GM12865 (cell line): Measurements from ENCODE around the gene NEO1.
"Not testable (repeated sequence)": the region's sequence is repeated elsewhere in the genome, so short reads cannot be mapped to it uniquely, and the experiment has no call there.

Experiments
- DNase-seq: peaks from one replicate; pipeline ENCODE4 v3.0.0; 2010; ENCODE audit warnings: low read depth
- H3K4me3 ChIP-seq: 2 replicates; pipeline ENCODE4 v1.5.1; 2011; ENCODE audit warnings: mild to moderate bottlenecking, low read depth, low read length, control low read depth
- TF ChIP-seq, protein P1 (sequence below): IDR thresholded peaks from 2 replicates; pipeline ENCODE4 v1.5.1; 2011; ENCODE audit warnings: low read length, control low read depth, low read depth, inconsistent platforms; ENCODE audit not compliant: insufficient read depth; ENCODE audit errors: missing control alignments

NEO1 gene

DNA sequence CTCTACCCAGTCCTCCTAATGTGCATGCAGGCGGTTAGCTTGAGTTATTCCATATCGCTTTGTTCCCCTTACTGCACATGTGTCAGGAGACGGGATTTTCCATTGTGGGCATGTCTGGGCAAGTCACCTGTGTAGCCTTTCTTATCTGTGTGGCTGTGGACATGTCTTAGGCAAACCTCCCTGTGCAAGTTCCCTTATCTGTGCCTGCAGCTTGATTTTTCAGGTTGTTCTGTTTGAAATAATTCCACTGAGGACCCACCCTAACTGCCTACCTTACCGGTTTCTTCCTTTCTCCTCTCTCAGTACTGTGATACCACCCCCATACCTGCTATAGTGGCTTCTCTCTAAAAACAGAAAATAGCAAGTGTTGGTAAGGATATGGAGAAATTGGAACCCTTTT lies 113.6 kb downstream of the NEO1 start:
- TF ChIP-seq, protein P1, sequence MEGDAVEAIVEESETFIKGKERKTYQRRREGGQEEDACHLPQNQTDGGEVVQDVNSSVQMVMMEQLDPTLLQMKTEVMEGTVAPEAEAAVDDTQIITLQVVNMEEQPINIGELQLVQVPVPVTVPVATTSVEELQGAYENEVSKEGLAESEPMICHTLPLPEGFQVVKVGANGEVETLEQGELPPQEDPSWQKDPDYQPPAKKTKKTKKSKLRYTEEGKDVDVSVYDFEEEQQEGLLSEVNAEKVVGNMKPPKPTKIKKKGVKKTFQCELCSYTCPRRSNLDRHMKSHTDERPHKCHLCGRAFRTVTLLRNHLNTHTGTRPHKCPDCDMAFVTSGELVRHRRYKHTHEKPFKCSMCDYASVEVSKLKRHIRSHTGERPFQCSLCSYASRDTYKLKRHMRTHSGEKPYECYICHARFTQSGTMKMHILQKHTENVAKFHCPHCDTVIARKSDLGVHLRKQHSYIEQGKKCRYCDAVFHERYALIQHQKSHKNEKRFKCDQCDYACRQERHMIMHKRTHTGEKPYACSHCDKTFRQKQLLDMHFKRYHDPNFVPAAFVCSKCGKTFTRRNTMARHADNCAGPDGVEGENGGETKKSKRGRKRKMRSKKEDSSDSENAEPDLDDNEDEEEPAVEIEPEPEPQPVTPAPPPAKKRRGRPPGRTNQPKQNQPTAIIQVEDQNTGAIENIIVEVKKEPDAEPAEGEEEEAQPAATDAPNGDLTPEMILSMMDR: no peak
- DNase-seq: no peak
- no peak overlapping the region for H3K4me3 ChIP-seq

DNA sequence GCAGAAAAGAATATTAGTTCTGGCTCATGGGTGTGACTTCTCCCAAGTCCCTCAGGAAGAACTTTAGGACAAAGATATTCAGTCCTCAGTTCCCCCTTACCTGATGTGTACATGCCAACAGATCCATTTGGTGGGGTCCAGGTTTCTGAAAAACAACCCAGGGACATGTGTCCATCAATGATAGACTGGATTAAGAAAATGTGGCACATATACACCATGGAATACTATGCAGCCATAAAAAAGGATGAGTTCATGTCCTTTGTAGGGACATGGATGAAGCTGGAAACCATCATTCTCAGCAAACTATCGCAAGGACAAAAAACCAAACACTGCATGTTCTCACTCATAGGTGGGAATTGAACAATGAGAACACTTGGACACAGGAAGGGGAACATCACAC lies 114.4 kb downstream of the NEO1 start:
- not testable (repeated sequence) for H3K4me3 ChIP-seq, DNase-seq

DNA sequence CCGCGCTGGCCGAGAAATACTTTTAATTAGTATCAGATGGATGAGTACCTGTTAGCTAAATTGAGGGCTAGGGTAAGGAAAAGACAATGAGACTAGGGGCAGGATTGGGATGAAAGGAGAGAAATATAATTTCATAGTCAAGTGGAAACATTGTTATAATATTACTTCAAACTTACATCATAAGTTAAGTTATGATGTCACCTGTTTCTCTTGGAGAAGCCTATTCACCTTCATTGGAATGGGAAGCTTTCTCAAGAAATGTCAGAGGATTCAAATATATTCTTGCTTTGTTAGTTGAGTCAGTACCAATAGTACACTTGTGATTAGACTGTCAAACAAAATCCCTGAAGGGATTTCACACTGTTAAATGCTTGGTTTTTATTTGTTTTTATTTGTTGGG lies 116.2 kb downstream of the NEO1 start:
- DNase-seq: no peak
- TF ChIP-seq, protein P1: no peak
- H3K4me3 ChIP-seq: no peak overlapping the region

DNA sequence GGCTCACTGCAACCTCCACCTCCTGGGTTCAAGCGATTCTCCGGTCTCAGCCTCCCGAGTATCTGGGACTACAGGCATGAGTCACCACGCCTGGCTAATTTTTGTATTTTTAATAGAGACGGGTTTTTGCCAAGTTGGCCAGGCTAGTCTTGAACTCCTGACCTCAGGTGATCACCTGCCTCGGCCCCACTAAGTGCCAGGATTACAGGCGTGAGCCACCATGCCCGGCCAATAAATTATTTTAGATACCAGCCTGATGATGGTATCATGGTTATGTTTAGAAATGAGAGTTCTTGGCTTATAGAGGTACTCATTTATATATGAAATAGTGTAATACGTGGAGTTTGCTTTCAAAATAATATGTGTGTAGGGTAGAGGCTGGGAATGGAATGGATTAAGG lies 119.4 kb downstream of the NEO1 start:
- no peak overlapping the region for H3K4me3 ChIP-seq
- DNase-seq: no peak
- TF ChIP-seq, protein P1: no peak

DNA sequence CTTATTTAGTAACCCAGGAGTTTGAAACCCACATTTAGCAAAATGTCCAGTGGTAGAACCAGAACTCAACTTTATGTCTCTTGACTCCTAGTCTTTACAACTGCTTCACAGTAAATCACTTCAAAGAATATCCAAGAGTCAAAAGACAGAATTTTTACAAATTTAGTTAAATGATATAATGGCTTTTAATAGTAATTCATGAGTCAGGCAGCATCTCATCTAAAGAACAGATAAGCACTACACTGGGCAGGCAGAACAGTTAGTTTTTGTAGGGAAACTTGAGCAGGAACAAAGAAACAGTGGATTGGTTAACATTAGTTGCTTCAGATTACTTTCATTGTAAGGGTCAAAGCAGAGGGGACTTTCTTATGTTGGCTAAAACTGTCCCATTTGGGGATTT lies 120.2 kb downstream of the NEO1 start:
- TF ChIP-seq, protein P1: no peak
- no peak for DNase-seq
- H3K4me3 ChIP-seq: no peak overlapping the region

DNA sequence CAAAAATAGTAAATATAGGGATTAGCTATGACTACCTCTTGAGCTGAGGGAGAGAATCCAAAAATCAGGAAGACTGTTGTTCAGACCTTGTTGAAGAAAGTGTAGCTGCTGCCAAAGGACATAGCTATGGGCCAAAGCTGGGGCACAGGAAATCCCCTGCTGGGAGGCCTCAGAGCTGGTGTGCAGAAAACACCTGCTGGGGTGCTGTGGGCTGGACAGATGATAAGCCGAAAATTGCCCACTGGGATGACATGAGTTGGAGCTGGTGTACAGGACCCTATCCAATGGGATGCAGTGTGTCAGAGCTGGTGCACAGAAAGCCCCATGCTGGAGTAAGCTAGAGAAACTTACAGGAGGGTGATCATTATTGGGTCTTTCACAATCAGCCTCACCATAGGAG lies 121.9 kb downstream of the NEO1 start:
- H3K4me3 ChIP-seq: no peak overlapping the region
- TF ChIP-seq, protein P1: no peak
- no peak for DNase-seq

DNA sequence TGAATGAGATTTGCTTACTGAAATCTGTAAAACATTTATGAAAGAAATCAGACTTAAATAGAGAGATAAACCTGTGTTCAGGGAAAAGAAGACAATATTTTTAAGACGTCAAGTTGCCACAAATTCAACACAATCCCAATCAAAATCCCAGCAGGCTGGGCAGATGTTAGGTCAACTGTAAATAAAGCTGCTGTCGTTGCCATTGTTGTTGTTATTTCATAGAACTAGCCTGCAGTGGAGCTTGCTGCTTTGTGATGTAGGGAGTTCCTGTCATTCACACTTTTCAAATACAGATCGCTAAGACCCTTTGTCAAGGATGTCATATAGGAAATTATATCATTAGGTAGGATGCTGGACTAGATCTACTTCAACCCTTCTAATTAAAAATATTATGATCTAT lies 123.1 kb downstream of the NEO1 start:
- DNase-seq: no peak
- H3K4me3 ChIP-seq: no peak overlapping the region
- TF ChIP-seq, protein P1: no peak

DNA sequence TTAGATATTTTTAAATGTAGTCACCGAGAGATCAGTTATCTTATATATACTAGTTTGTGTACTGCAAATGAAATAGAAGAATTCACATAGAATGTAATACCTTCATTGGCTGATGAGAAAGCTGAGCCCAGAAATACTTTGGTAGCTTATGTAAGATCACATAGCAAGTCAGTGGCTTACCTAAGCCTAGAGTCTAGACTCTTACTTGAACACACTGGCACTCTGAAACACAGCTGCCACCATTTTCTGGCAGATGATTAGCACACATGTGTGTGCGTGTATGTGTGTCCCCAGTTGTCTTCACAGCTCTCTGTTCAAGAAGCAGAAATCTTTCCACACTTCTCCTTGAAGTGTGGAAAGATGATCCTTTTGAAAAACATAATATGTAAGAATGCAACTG lies 124.3 kb downstream of the NEO1 start:
- TF ChIP-seq, protein P1: no peak
- H3K4me3 ChIP-seq: no peak overlapping the region
- no peak for DNase-seq
